ENCODE data around the gene ABCC8.

ABCC8 gene

GRCh38 chr11:17468122-17468521 lies 8.5 kb downstream of the ABCC8 start:
- H3K27me3 ChIP-seq (ENCODE audit: insufficient read depth, low read length), result no peaks in the 10 kb centered on the region
- no peak overlapping the region for H3K9ac ChIP-seq (ENCODE audit: low read depth, low read length)
- no peak overlapping the region for H3K4me3 ChIP-seq (ENCODE audit: low read length)
- H3K4me1 ChIP-seq (ENCODE audit: insufficient read depth, low read length), result peaks cover 2% of the 10 kb centered on the region; the same call in 1 of the 2 replicates
- H3K27ac ChIP-seq (ENCODE audit: low read length), result no peak overlapping the region
- H3K9me3 ChIP-seq (ENCODE audit: insufficient read depth, low read depth, low read length), result no peaks in the 10 kb centered on the region
- H3K36me3 ChIP-seq (ENCODE audit: insufficient read depth, low read depth, low read length), result no peaks in the 10 kb centered on the region

- Histone ChIP-seq H3K9me3 (ENCODE audit: insufficient read depth, low read depth, low read length) (no peaks in the 10 kb centered on the region), H3K4me1 (ENCODE audit: insufficient read depth, low read length) (no peaks in the 10 kb centered on the region), H3K27ac (ENCODE audit: low read length) (no peak overlapping the region), H3K4me3 (ENCODE audit: low read length) (no peak overlapping the region), H3K36me3 (ENCODE audit: insufficient read depth, low read depth, low read length) (no peaks in the 10 kb centered on the region), H3K27me3 (ENCODE audit: insufficient read depth, low read length) (no peaks in the 10 kb centered on the region), H3K9ac (ENCODE audit: low read depth, low read length) (no peak overlapping the region)
Observed at GRCh38 chr11:17463546-17464174, 13.0 kb downstream of the ABCC8 start.

GRCh38 chr11:17462940-17463339 lies 13.7 kb downstream of the ABCC8 start:
- no peak overlapping the region for H3K27ac ChIP-seq (ENCODE audit: low read length)
- H3K9me3 ChIP-seq (ENCODE audit: insufficient read depth, low read depth, low read length), result no peaks in the 10 kb centered on the region
- no peak overlapping the region for H3K4me3 ChIP-seq (ENCODE audit: low read length)
- no peak overlapping the region for H3K9ac ChIP-seq (ENCODE audit: low read depth, low read length)
- no peaks in the 10 kb centered on the region for H3K36me3 ChIP-seq (ENCODE audit: insufficient read depth, low read depth, low read length)
- no peaks in the 10 kb centered on the region for H3K27me3 ChIP-seq (ENCODE audit: insufficient read depth, low read length)
- peaks cover 6% of the 10 kb centered on the region for H3K4me1 ChIP-seq (ENCODE audit: insufficient read depth, low read length)

- H3K27ac ChIP-seq (ENCODE audit: low read length), result no peak overlapping the region
- no peak overlapping the region for H3K4me3 ChIP-seq (ENCODE audit: low read length)
- peaks cover 12% of the 10 kb centered on the region for H3K4me1 ChIP-seq (ENCODE audit: insufficient read depth, low read length)
- no peaks in the 10 kb centered on the region for H3K27me3 ChIP-seq (ENCODE audit: insufficient read depth, low read length)
- no peaks in the 10 kb centered on the region for H3K36me3 ChIP-seq (ENCODE audit: insufficient read depth, low read depth, low read length)
- no peak overlapping the region for H3K9ac ChIP-seq (ENCODE audit: low read depth, low read length)
- no peaks in the 10 kb centered on the region for H3K9me3 ChIP-seq (ENCODE audit: insufficient read depth, low read depth, low read length)
Observed at GRCh38 chr11:17460406-17460805, 16.2 kb downstream of the ABCC8 start.

GRCh38 chr11:17459236-17459896 lies 17.3 kb downstream of the ABCC8 start:
- Histone ChIP-seq H3K27ac (ENCODE audit: low read length) (no peak overlapping the region), H3K36me3 (ENCODE audit: insufficient read depth, low read depth, low read length) (no peaks in the 10 kb centered on the region), H3K27me3 (ENCODE audit: insufficient read depth, low read length) (no peaks in the 10 kb centered on the region), H3K9ac (ENCODE audit: low read depth, low read length) (no peak overlapping the region), H3K4me3 (ENCODE audit: low read length) (no peak overlapping the region), H3K9me3 (ENCODE audit: insufficient read depth, low read depth, low read length) (no peaks in the 10 kb centered on the region), H3K4me1 (ENCODE audit: insufficient read depth, low read length) (peaks cover 12% of the 10 kb centered on the region)

GRCh38 chr11:17458268-17458667 lies 18.4 kb downstream of the ABCC8 start:
- H3K27ac ChIP-seq (ENCODE audit: low read length), result no peak overlapping the region
- peak overlapping the region; percentile 19; the same call in 1 of the 2 replicates for H3K9ac ChIP-seq (ENCODE audit: low read depth, low read length)

GRCh38 chr11:17457396-17458173 lies 19.1 kb downstream of the ABCC8 start:
- Histone ChIP-seq H3K4me1 (ENCODE audit: insufficient read depth, low read length) (peaks cover 12% of the 10 kb centered on the region), H3K36me3 (ENCODE audit: insufficient read depth, low read depth, low read length) (no peaks in the 10 kb centered on the region)

More at GRCh38 chr11:17458268-17458667, 18.4 kb downstream of the ABCC8 start:
- Histone ChIP-seq H3K4me3 (ENCODE audit: low read length) (0 out of 2 replicates have a peak overlapping the region, but pooled peaks have one; percentile 18), H3K36me3 (ENCODE audit: insufficient read depth, low read depth, low read length) (no peaks in the 10 kb centered on the region), H3K27me3 (ENCODE audit: insufficient read depth, low read length) (no peaks in the 10 kb centered on the region), H3K9me3 (ENCODE audit: insufficient read depth, low read depth, low read length) (no peaks in the 10 kb centered on the region), H3K4me1 (ENCODE audit: insufficient read depth, low read length) (peaks cover 12% of the 10 kb centered on the region)

GRCh38 chr11:17452668-17453067 lies 24.0 kb downstream of the ABCC8 start:
- H3K4me1 ChIP-seq (ENCODE audit: insufficient read depth, low read length), result peaks cover 4% of the 10 kb centered on the region; the same call in 1 of the 2 replicates
- H3K36me3 ChIP-seq (ENCODE audit: insufficient read depth, low read depth, low read length), result no peaks in the 10 kb centered on the region
- no peaks in the 10 kb centered on the region; the same call in 1 of the 2 replicates for H3K9me3 ChIP-seq (ENCODE audit: insufficient read depth, low read depth, low read length)
- no peak overlapping the region for H3K4me3 ChIP-seq (ENCODE audit: low read length)
- H3K9ac ChIP-seq (ENCODE audit: low read depth, low read length), result no peak overlapping the region
- H3K27me3 ChIP-seq (ENCODE audit: insufficient read depth, low read length), result no peaks in the 10 kb centered on the region
- H3K27ac ChIP-seq (ENCODE audit: low read length), result no peak overlapping the region

More at GRCh38 chr11:17457396-17458173, 19.1 kb downstream of the ABCC8 start:
- Histone ChIP-seq H3K27ac (ENCODE audit: low read length) (no peak overlapping the region), H3K9ac (ENCODE audit: low read depth, low read length) (peak overlapping the region; percentile 19; the same call in 1 of the 2 replicates), H3K9me3 (ENCODE audit: insufficient read depth, low read depth, low read length) (no peaks in the 10 kb centered on the region), H3K4me3 (ENCODE audit: low read length) (0 out of 2 replicates have a peak overlapping the region, but pooled peaks have one; percentile 18), H3K27me3 (ENCODE audit: insufficient read depth, low read length) (no peaks in the 10 kb centered on the region)

GRCh38 chr11:17449158-17449557 lies 27.5 kb downstream of the ABCC8 start:
- H3K9ac ChIP-seq (ENCODE audit: low read depth, low read length), result no peak overlapping the region
- no peak overlapping the region for H3K4me3 ChIP-seq (ENCODE audit: low read length)
- H3K4me1 ChIP-seq (ENCODE audit: insufficient read depth, low read length), result no peaks in the 10 kb centered on the region
- H3K27me3 ChIP-seq (ENCODE audit: insufficient read depth, low read length), result no peaks in the 10 kb centered on the region
- no peak overlapping the region for H3K27ac ChIP-seq (ENCODE audit: low read length)
- H3K36me3 ChIP-seq (ENCODE audit: insufficient read depth, low read depth, low read length), result no peaks in the 10 kb centered on the region
- H3K9me3 ChIP-seq (ENCODE audit: insufficient read depth, low read depth, low read length), result no peaks in the 10 kb centered on the region; the same call in 1 of the 2 replicates

- Histone ChIP-seq H3K36me3 (ENCODE audit: insufficient read depth, low read depth, low read length) (no peaks in the 10 kb centered on the region), H3K27me3 (ENCODE audit: insufficient read depth, low read length) (no peaks in the 10 kb centered on the region), H3K9me3 (ENCODE audit: insufficient read depth, low read depth, low read length) (no peaks in the 10 kb centered on the region), H3K9ac (ENCODE audit: low read depth, low read length) (no peak overlapping the region), H3K27ac (ENCODE audit: low read length) (no peak overlapping the region), H3K4me1 (ENCODE audit: insufficient read depth, low read length) (no peaks in the 10 kb centered on the region), H3K4me3 (ENCODE audit: low read length) (no peak overlapping the region)
Observed at GRCh38 chr11:17446482-17446881, 30.2 kb downstream of the ABCC8 start.

GRCh38 chr11:17445240-17445795 lies 31.3 kb downstream of the ABCC8 start:
- Histone ChIP-seq H3K9ac (ENCODE audit: low read depth, low read length) (no peak overlapping the region), H3K9me3 (ENCODE audit: insufficient read depth, low read depth, low read length) (no peaks in the 10 kb centered on the region), H3K27me3 (ENCODE audit: insufficient read depth, low read length) (peaks cover 10% of the 10 kb centered on the region), H3K27ac (ENCODE audit: low read length) (no peak overlapping the region), H3K36me3 (ENCODE audit: insufficient read depth, low read depth, low read length) (no peaks in the 10 kb centered on the region), H3K4me3 (ENCODE audit: low read length) (no peak overlapping the region), H3K4me1 (ENCODE audit: insufficient read depth, low read length) (no peaks in the 10 kb centered on the region)

Data from iPS-20b (cell line).